ENCODE data around the gene XPNPEP1. TPM values are rescaled to one million over a fixed set of nuclear protein-coding genes. Genes with fewer than 3 reads are reported as not detected.

Gene XPNPEP1
- polyA plus RNA-seq, 1 donor from 2014 or later, result 96.3 TPM

- no peak overlapping the region for H3K4me3 ChIP-seq (ENCODE audit: low read length)
- no peaks in the 10 kb centered on the region for H3K9me2 ChIP-seq (ENCODE audit: insufficient read depth, low read length)
- H3K9ac ChIP-seq (ENCODE audit: low read length), result no peak overlapping the region
- no peak overlapping the region for H3K4me2 ChIP-seq (ENCODE audit: low read length)
- H2AFZ ChIP-seq (ENCODE audit: low read depth, low read length), result no peak overlapping the region
- H3K9me3 ChIP-seq (ENCODE audit: low read length), result no peaks in the 10 kb centered on the region
- H3K27me3 ChIP-seq (ENCODE audit: insufficient read depth, low read depth, low read length), result no peaks in the 10 kb centered on the region
- no peak overlapping the region for H3K27ac ChIP-seq (ENCODE audit: low read length)
- TF ChIP-seq EZH2 (IDR thresholded peaks at IDR 0.05; ENCODE audit: borderline replicate concordance, insufficient read depth, low read length, poor library complexity, severe bottlenecking), result no peak
- no peak for TF ChIP-seq POLR2AphosphoS5 (IDR thresholded peaks at IDR 0.05)
- no peak for TF ChIP-seq REST (IDR thresholded peaks at IDR 0.05; ENCODE audit: borderline replicate concordance)
- no peak for TF ChIP-seq CTCF (IDR thresholded peaks at IDR 0.05; ENCODE audit: poor library complexity, severe bottlenecking)
- H3K79me2 ChIP-seq (replicated peaks; ENCODE audit: insufficient read depth, low read length), result no peaks in the 10 kb centered on the region
- no peaks in the 10 kb centered on the region for H3F3A ChIP-seq (ENCODE audit: insufficient read depth, low read length, poor library complexity, severe bottlenecking)
- no peaks in the 10 kb centered on the region for H4K20me1 ChIP-seq (ENCODE audit: insufficient read depth)
- H3K36me3 ChIP-seq (ENCODE audit: insufficient read depth, low read length), result no peaks in the 10 kb centered on the region
Measured at GRCh38 chr10:109960682-109961081, 37.4 kb upstream of the XPNPEP1 start.

- Histone ChIP-seq H3F3A (ENCODE audit: insufficient read depth, low read length, poor library complexity, severe bottlenecking) (no peaks in the 10 kb centered on the region), H4K20me1 (ENCODE audit: insufficient read depth) (no peaks in the 10 kb centered on the region), H3K9me2 (ENCODE audit: insufficient read depth, low read length) (no peaks in the 10 kb centered on the region), H3K9me3 (ENCODE audit: low read length) (no peaks in the 10 kb centered on the region), H3K27ac (ENCODE audit: low read length) (no peak overlapping the region), H3K27me3 (ENCODE audit: insufficient read depth, low read depth, low read length) (no peaks in the 10 kb centered on the region), H2AFZ (ENCODE audit: low read depth, low read length) (no peak overlapping the region), H3K9ac (ENCODE audit: low read length) (no peak overlapping the region), H3K4me2 (ENCODE audit: low read length) (no peak overlapping the region), H3K36me3 (ENCODE audit: insufficient read depth, low read length) (no peaks in the 10 kb centered on the region), H3K79me2 (replicated peaks; ENCODE audit: insufficient read depth, low read length) (no peaks in the 10 kb centered on the region), H3K4me3 (ENCODE audit: low read length) (no peak overlapping the region)
- TF ChIP-seq SMC3 (conservative IDR thresholded peaks at IDR 0.05; ENCODE audit: poor library complexity), result no peak
- TF ChIP-seq EP300 (conservative IDR thresholded peaks at IDR 0.05; ENCODE audit: poor library complexity, severe bottlenecking), result no peak
- no peak for TF ChIP-seq POLR2AphosphoS5 (IDR thresholded peaks at IDR 0.05)
- no peak for TF ChIP-seq EZH2 (IDR thresholded peaks at IDR 0.05; ENCODE audit: borderline replicate concordance, insufficient read depth, low read length, poor library complexity, severe bottlenecking)
- no peak for TF ChIP-seq MXI1 (conservative IDR thresholded peaks at IDR 0.05; ENCODE audit: poor library complexity, severe bottlenecking)
- no peak for TF ChIP-seq RAD21 (conservative IDR thresholded peaks at IDR 0.05)
- TF ChIP-seq CTCF (IDR thresholded peaks at IDR 0.05; ENCODE audit: poor library complexity, severe bottlenecking), result no peak
- no peak for TF ChIP-seq TAF1 (IDR thresholded peaks at IDR 0.05; ENCODE audit: low read depth)
Measured at GRCh38 chr10:109959259-109960145, 36.2 kb upstream of the XPNPEP1 start.

Measured in neural cell (in vitro differentiated cells).